GM12874 (cell line): ENCODE measurements around the gene AMOTL2.

Source experiments
- CTCF ChIP-seq: IDR thresholded peaks from 2 replicates; pipeline ENCODE4 v1.5.1; 2011; ENCODE audit warnings: low read depth, mild to moderate bottlenecking, control low read depth, low read length, moderate library complexity; ENCODE audit not compliant: insufficient read depth

Gene AMOTL2

DNA sequence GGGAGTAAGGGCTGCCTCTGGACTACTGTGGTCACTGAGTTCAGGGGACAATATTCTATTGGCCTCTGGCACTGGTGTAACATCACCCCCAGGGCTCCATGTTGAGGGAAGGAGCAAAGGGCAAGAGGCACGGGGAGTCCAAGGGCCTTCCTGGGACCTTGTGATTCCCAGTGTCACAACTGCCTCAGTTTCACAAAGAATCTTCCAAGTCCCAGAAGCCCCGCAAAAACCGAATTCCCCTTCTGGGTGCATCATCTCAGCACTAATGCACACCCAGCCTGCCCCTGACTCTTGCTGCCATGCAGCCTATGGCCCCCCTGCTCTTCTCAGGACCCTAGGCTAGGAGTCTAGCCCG, 5.5 kb downstream of the AMOTL2 start:
- TF ChIP-seq CTCF: no peak

GRCh38 chr3:134367869-134368750, 6.1 kb downstream of the AMOTL2 start:
- TF ChIP-seq CTCF: no peak

- TF ChIP-seq CTCF: no peak
Observed at GRCh38 chr3:134366928-134367811, 7.1 kb downstream of the AMOTL2 start.

GRCh38 chr3:134366221-134366927, 7.9 kb downstream of the AMOTL2 start:
- no peak for TF ChIP-seq CTCF

DNA sequence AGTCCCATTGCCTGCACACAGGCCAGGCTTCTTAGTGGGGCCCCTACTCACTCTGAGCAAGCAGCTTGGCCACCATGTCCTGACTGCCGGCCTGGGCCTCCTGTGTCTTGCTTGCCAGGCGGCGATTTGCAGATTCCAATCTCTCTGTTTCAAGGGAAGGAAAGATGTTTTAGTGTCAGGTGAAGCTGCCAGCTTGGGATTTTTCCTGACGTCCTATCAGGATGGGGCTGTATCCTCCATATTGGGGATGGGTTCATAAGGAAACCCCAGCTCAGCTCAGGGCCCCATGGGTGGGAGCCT, 8.5 kb downstream of the AMOTL2 start:
- no peak for TF ChIP-seq CTCF

GRCh38 chr3:134364936-134365765, 9.1 kb downstream of the AMOTL2 start:
- no peak for TF ChIP-seq CTCF
